IPS-20b (cell line): ENCODE measurements around the gene LAMB2.

ENCODE experiments used
- H3K27ac ChIP-seq: one replicate; pipeline ENCODE4 v1.5.1; 2013; ENCODE audit warnings: low read length
- H3K27me3 ChIP-seq: 2 replicates; pipeline ENCODE4 v1.6.1; 2013; ENCODE audit warnings: mild to moderate bottlenecking, low read length, inconsistent platforms; ENCODE audit not compliant: insufficient read depth
- H3K36me3 ChIP-seq: 2 replicates; pipeline ENCODE4 v1.6.1; 2013; ENCODE audit warnings: low read depth, mild to moderate bottlenecking, inconsistent platforms, low read length, moderate library complexity; ENCODE audit not compliant: insufficient read depth
- H3K4me1 ChIP-seq: 2 replicates; pipeline ENCODE4 v1.6.1; 2013; ENCODE audit warnings: mild to moderate bottlenecking, control low read depth, inconsistent platforms, low read length, moderate library complexity; ENCODE audit not compliant: insufficient read depth
- H3K4me3 ChIP-seq: 2 replicates; pipeline ENCODE4 v1.5.1; 2013; ENCODE audit warnings: mild to moderate bottlenecking, low read length, inconsistent platforms
- H3K9ac ChIP-seq: 2 replicates; pipeline ENCODE4 v1.6.1; 2013; ENCODE audit warnings: low read depth, mild to moderate bottlenecking, inconsistent platforms, low read length, moderate library complexity
- H3K9me3 ChIP-seq: 2 replicates; pipeline ENCODE4 v1.6.1; 2013; ENCODE audit warnings: mild to moderate bottlenecking, low read depth, low read length, inconsistent platforms; ENCODE audit not compliant: insufficient read depth

Gene LAMB2

GRCh38 chr3:49119439-49119838, 13.4 kb downstream of the LAMB2 start:
- Histone ChIP-seq H3K9ac (peak overlapping the region; percentile 95; the same call in 1 of the 2 replicates), H3K36me3 (peaks cover 68% of the 10 kb centered on the region), H3K4me3 (peak overlapping the region; percentile 92), H3K9me3 (no peaks in the 10 kb centered on the region), H3K27me3 (no peaks in the 10 kb centered on the region), H3K4me1 (peaks cover 5% of the 10 kb centered on the region; the same call in 1 of the 2 replicates), H3K27ac (no peak overlapping the region)

GRCh38 chr3:49119036-49119435, 13.8 kb downstream of the LAMB2 start:
- Histone ChIP-seq H3K27ac (no peak overlapping the region), H3K9ac (no peak overlapping the region), H3K36me3 (peaks cover 72% of the 10 kb centered on the region), H3K9me3 (no peaks in the 10 kb centered on the region), H3K27me3 (no peaks in the 10 kb centered on the region), H3K4me1 (peaks cover 5% of the 10 kb centered on the region; the same call in 1 of the 2 replicates), H3K4me3 (no peak overlapping the region)

GRCh38 chr3:49112262-49112661, 20.6 kb downstream of the LAMB2 start:
- no peaks in the 10 kb centered on the region for H3K27me3 ChIP-seq
- no peaks in the 10 kb centered on the region for H3K4me1 ChIP-seq
- no peak overlapping the region for H3K27ac ChIP-seq
- H3K4me3 ChIP-seq = no peak overlapping the region
- no peaks in the 10 kb centered on the region for H3K9me3 ChIP-seq
- H3K9ac ChIP-seq = no peak overlapping the region
- peaks cover 91% of the 10 kb centered on the region for H3K36me3 ChIP-seq

GRCh38 chr3:49111347-49111746, 21.5 kb downstream of the LAMB2 start:
- peaks cover 83% of the 10 kb centered on the region for H3K36me3 ChIP-seq
- H3K9ac ChIP-seq = no peak overlapping the region
- no peak overlapping the region for H3K27ac ChIP-seq
- H3K4me3 ChIP-seq = no peak overlapping the region
- no peaks in the 10 kb centered on the region for H3K9me3 ChIP-seq
- no peaks in the 10 kb centered on the region for H3K4me1 ChIP-seq
- H3K27me3 ChIP-seq = no peaks in the 10 kb centered on the region

GRCh38 chr3:49110780-49111179, 22.1 kb downstream of the LAMB2 start:
- H3K27me3 ChIP-seq = no peaks in the 10 kb centered on the region
- H3K36me3 ChIP-seq = peaks cover 77% of the 10 kb centered on the region
- H3K4me1 ChIP-seq = no peaks in the 10 kb centered on the region
- no peak overlapping the region for H3K27ac ChIP-seq
- no peak overlapping the region for H3K9ac ChIP-seq
- H3K9me3 ChIP-seq = no peaks in the 10 kb centered on the region
- no peak overlapping the region for H3K4me3 ChIP-seq

- Histone ChIP-seq H3K27ac (no peak overlapping the region), H3K9ac (no peak overlapping the region), H3K9me3 (no peaks in the 10 kb centered on the region), H3K4me3 (no peak overlapping the region), H3K4me1 (0 out of 2 replicates have a peak, but pooled peaks cover 4% of the 10 kb centered on the region), H3K27me3 (no peaks in the 10 kb centered on the region), H3K36me3 (peaks cover 58% of the 10 kb centered on the region)
These were observed 24.5 kb downstream of the LAMB2 start for GRCh38 chr3:49108346-49108745.

- Histone ChIP-seq H3K4me1 (0 out of 2 replicates have a peak, but pooled peaks cover 4% of the 10 kb centered on the region), H3K9me3 (no peaks in the 10 kb centered on the region), H3K27me3 (no peaks in the 10 kb centered on the region), H3K27ac (peak within 1 kb of the TSS; percentile 99), H3K9ac (peak within 1 kb of the TSS; percentile 97), H3K4me3 (peak within 1 kb of the TSS; percentile 100), H3K36me3 (peaks cover 60% of the 10 kb centered on the region)
These were observed 28.2 kb downstream of the LAMB2 start, which contains the start of gene QARS1 for GRCh38 chr3:49104427-49105291. QARS1 (minus strand) TSS chr3:49104757; CDS start chr3:49104733, 24 bp downstream.

- Histone ChIP-seq H3K4me3 (peak overlapping the region; percentile 100), H3K36me3 (peaks cover 60% of the 10 kb centered on the region), H3K9ac (peak overlapping the region; percentile 97), H3K27me3 (no peaks in the 10 kb centered on the region), H3K27ac (peak overlapping the region; percentile 99), H3K9me3 (no peaks in the 10 kb centered on the region), H3K4me1 (0 out of 2 replicates have a peak, but pooled peaks cover 4% of the 10 kb centered on the region)
These were observed 28.8 kb downstream of the LAMB2 start for GRCh38 chr3:49104052-49104426.

GRCh38 chr3:49100046-49100615, 32.7 kb downstream of the LAMB2 start:
- H3K4me1 ChIP-seq = no peaks in the 10 kb centered on the region
- no peaks in the 10 kb centered on the region for H3K9me3 ChIP-seq
- H3K4me3 ChIP-seq = no peak overlapping the region
- no peak overlapping the region for H3K9ac ChIP-seq
- no peak overlapping the region for H3K27ac ChIP-seq
- peaks cover 75% of the 10 kb centered on the region for H3K36me3 ChIP-seq
- H3K27me3 ChIP-seq = no peaks in the 10 kb centered on the region

- H3K27me3 ChIP-seq = no peaks in the 10 kb centered on the region
- peaks cover 3% of the 10 kb centered on the region; the same call in 1 of the 2 replicates for H3K4me1 ChIP-seq
- H3K36me3 ChIP-seq = peaks cover 75% of the 10 kb centered on the region
- H3K9ac ChIP-seq = no peak overlapping the region
- H3K4me3 ChIP-seq = no peak overlapping the region
- no peak overlapping the region for H3K27ac ChIP-seq
- no peaks in the 10 kb centered on the region for H3K9me3 ChIP-seq
These were observed 33.8 kb downstream of the LAMB2 start for GRCh38 chr3:49098910-49099630.

- no peak overlapping the region for H3K9ac ChIP-seq
- H3K36me3 ChIP-seq = peaks cover 72% of the 10 kb centered on the region
- no peak overlapping the region for H3K4me3 ChIP-seq
- peaks cover 3% of the 10 kb centered on the region; the same call in 1 of the 2 replicates for H3K4me1 ChIP-seq
- H3K27ac ChIP-seq = no peak overlapping the region
- no peaks in the 10 kb centered on the region for H3K27me3 ChIP-seq
- H3K9me3 ChIP-seq = no peaks in the 10 kb centered on the region
These were observed 34.4 kb downstream of the LAMB2 start for GRCh38 chr3:49098429-49098828.
